Measurements from ENCODE around the gene ACIN1. TPM values are rescaled to one million over a fixed set of nuclear protein-coding genes. Genes with fewer than 3 reads are reported as not detected.

The ACIN1 gene
- total RNA-seq, 1 donor from 2014 or later: 64.6 TPM

- no peak for TF ChIP-seq CTCF (IDR thresholded peaks at IDR 0.05; ENCODE audit: borderline replicate concordance)
- H3K27me3 ChIP-seq (ENCODE audit: low read depth): peaks cover 6% of the 10 kb centered on the region
- no peaks in the 10 kb centered on the region for H3K9me3 ChIP-seq (replicated peaks)
- no peak overlapping the region for H3K4me3 ChIP-seq
- no peak for DNase-seq
- H3K4me1 ChIP-seq: peaks cover 21% of the 10 kb centered on the region
- H3K36me3 ChIP-seq: no peaks in the 10 kb centered on the region
- H3K27ac ChIP-seq (replicated peaks): no peak overlapping the region
- intact Hi-C loops (cut with micrococcal nuclease): no loop called here
Measured at GRCh38 chr14:23052671-23053070, 42.3 kb downstream of the ACIN1 start.

GRCh38 chr14:23052182-23052623 is 42.7 kb downstream of the ACIN1 start:
- DNase-seq: no peak
- peaks cover 23% of the 10 kb centered on the region for H3K4me1 ChIP-seq
- H3K4me3 ChIP-seq: no peak overlapping the region
- TF ChIP-seq CTCF (IDR thresholded peaks at IDR 0.05; ENCODE audit: borderline replicate concordance): peak; percentile 52
- no peaks in the 10 kb centered on the region for H3K36me3 ChIP-seq
- no peak overlapping the region for H3K27ac ChIP-seq (replicated peaks)
- H3K9me3 ChIP-seq (replicated peaks): no peaks in the 10 kb centered on the region
- intact Hi-C loops (cut with micrococcal nuclease): no loop called here
- peaks cover 6% of the 10 kb centered on the region for H3K27me3 ChIP-seq (ENCODE audit: low read depth)

- H3K9me3 ChIP-seq (replicated peaks): no peaks in the 10 kb centered on the region
- no peak overlapping the region for H3K4me3 ChIP-seq
- no peaks in the 10 kb centered on the region for H3K36me3 ChIP-seq
- peaks cover 23% of the 10 kb centered on the region for H3K4me1 ChIP-seq
- intact Hi-C loops (cut with micrococcal nuclease): no loop called here
- no peak for DNase-seq
- no peak for TF ChIP-seq CTCF (IDR thresholded peaks at IDR 0.05; ENCODE audit: borderline replicate concordance)
- H3K27me3 ChIP-seq (ENCODE audit: low read depth): peaks cover 6% of the 10 kb centered on the region
- H3K27ac ChIP-seq (replicated peaks): no peak overlapping the region
Measured at GRCh38 chr14:23051141-23052057, 43.5 kb downstream of the ACIN1 start.

- H3K4me1 ChIP-seq: peaks cover 32% of the 10 kb centered on the region
- DNase-seq: no peak
- no peak overlapping the region for H3K4me3 ChIP-seq
- intact Hi-C loops (cut with micrococcal nuclease): no loop called here
- H3K9me3 ChIP-seq (replicated peaks): no peaks in the 10 kb centered on the region
- H3K27ac ChIP-seq (replicated peaks): no peak overlapping the region
- no peak for TF ChIP-seq CTCF (IDR thresholded peaks at IDR 0.05; ENCODE audit: borderline replicate concordance)
- no peaks in the 10 kb centered on the region for H3K36me3 ChIP-seq
- peaks cover 6% of the 10 kb centered on the region for H3K27me3 ChIP-seq (ENCODE audit: low read depth)
Measured at GRCh38 chr14:23049011-23049410, 45.9 kb downstream of the ACIN1 start.

- Histone ChIP-seq H3K9me3 (replicated peaks) (no peaks in the 10 kb centered on the region), H3K4me1 (peaks cover 36% of the 10 kb centered on the region), H3K4me3 (no peak overlapping the region), H3K27me3 (ENCODE audit: low read depth) (peaks cover 6% of the 10 kb centered on the region), H3K27ac (replicated peaks) (peak overlapping the region; percentile 71), H3K36me3 (no peaks in the 10 kb centered on the region)
- intact Hi-C loops (cut with micrococcal nuclease): no loop called here
- no peak for TF ChIP-seq CTCF (IDR thresholded peaks at IDR 0.05; ENCODE audit: borderline replicate concordance)
- DNase-seq: no peak
Measured at GRCh38 chr14:23047751-23048693, 46.9 kb downstream of the ACIN1 start.
